Measurements from ENCODE around the gene UBXN7. TPM values are rescaled to one million over a fixed set of nuclear protein-coding genes. Genes with fewer than 3 reads are reported as not detected.

The UBXN7 gene
- total and polyA plus RNA-seq, 2 donors (not counting 1 experiment from before 2014, with no cell fraction given) = 28.1 to 34.8 TPM

DNA sequence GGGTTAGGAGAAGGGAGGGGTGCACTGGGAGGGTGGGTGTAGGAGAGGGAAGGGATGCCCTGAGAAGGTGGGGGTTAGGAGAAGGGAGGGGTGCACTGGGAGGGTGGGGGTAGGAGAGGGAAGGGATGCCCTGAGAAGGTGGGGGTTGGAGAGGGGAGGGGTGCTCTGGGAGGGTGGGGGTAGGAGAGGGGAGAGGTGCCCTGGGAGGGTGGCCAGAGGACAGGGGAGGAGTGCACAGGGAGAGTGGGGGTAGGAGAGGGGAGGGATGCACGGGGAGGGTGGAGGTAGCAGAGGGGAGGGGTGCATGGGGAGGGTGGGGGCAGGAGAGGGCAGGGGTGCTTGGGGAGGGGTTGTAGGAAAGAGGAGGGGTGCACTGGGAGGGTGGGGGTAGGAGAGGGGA, 97.2 kb downstream of the UBXN7 start:
- DNase-seq (ENCODE audit: low read depth in 2 of 2) = no peak
- no peaks in the 10 kb centered on the region for H3K27me3 ChIP-seq (ENCODE audit: control insufficient read depth, insufficient read depth, low read length)
- no peak overlapping the region for H3K27ac ChIP-seq (ENCODE audit: insufficient read depth, low read length)
- no peak overlapping the region for H3K4me2 ChIP-seq (ENCODE audit: extremely low read depth, insufficient read depth, low read length)
- H3K4me1 ChIP-seq (ENCODE audit: control insufficient read depth, extremely low read depth, insufficient read depth, low read length) = no peaks in the 10 kb centered on the region
- no peak overlapping the region for H3K9ac ChIP-seq (ENCODE audit: insufficient read depth, low read length)
- no peaks in the 10 kb centered on the region for H3K9me3 ChIP-seq (ENCODE audit: control insufficient read depth, insufficient read depth, low read depth, low read length)
- no peak overlapping the region for H3K4me3 ChIP-seq (replicated peaks in 1 of 4; ENCODE audit: control extremely low read depth in 1 of 4, insufficient read depth in 1 of 4, low read depth in 3 of 4, low read length in 4 of 4)
- H3K79me2 ChIP-seq (ENCODE audit: control insufficient read depth, insufficient read depth, low read length) = no peaks in the 10 kb centered on the region
- TF ChIP-seq, protein P1, sequence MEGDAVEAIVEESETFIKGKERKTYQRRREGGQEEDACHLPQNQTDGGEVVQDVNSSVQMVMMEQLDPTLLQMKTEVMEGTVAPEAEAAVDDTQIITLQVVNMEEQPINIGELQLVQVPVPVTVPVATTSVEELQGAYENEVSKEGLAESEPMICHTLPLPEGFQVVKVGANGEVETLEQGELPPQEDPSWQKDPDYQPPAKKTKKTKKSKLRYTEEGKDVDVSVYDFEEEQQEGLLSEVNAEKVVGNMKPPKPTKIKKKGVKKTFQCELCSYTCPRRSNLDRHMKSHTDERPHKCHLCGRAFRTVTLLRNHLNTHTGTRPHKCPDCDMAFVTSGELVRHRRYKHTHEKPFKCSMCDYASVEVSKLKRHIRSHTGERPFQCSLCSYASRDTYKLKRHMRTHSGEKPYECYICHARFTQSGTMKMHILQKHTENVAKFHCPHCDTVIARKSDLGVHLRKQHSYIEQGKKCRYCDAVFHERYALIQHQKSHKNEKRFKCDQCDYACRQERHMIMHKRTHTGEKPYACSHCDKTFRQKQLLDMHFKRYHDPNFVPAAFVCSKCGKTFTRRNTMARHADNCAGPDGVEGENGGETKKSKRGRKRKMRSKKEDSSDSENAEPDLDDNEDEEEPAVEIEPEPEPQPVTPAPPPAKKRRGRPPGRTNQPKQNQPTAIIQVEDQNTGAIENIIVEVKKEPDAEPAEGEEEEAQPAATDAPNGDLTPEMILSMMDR (conservative IDR thresholded peaks at IDR 0.05 in 1 of 2, IDR thresholded peaks at IDR 0.05 in 1 of 2; ENCODE audit: low read depth in 1 of 2, low read length in 2 of 2) = no peak
- TF ChIP-seq EZH2 (IDR thresholded peaks at IDR 0.05; ENCODE audit: low read length, missing control alignments) = no peak
- H3K36me3 ChIP-seq (ENCODE audit: control insufficient read depth, insufficient read depth, low read length) = no peaks in the 10 kb centered on the region
- no peak overlapping the region for H2AFZ ChIP-seq (ENCODE audit: low read length)
- H4K20me1 ChIP-seq (ENCODE audit: control insufficient read depth, extremely low read depth, insufficient read depth, low read length) = no peaks in the 10 kb centered on the region

DNA sequence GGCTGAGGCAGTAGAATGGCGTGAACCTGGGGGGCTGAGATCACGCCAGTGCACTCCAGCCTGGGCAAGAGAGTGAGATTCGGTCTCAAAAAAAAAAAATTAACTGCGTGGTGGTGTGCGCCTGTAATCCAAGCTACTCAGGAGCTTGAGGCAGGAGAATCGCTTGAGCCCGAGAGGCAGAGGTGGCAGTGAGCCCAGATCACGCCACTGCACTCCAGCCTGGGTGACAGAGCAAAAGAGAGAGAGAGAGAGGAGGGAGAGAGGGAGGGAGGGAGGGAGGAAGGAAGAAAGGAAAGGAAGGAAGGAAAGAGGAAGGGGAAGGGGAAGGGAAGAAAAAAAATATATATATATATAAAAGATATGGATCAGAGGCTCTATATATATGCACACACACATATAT, 100.1 kb downstream of the UBXN7 start:
- Histone ChIP-seq H3K4me2 (ENCODE audit: extremely low read depth, insufficient read depth, low read length) (no peak overlapping the region), H4K20me1 (ENCODE audit: control insufficient read depth, extremely low read depth, insufficient read depth, low read length) (no peaks in the 10 kb centered on the region), H3K27ac (ENCODE audit: insufficient read depth, low read length) (no peak overlapping the region), H3K27me3 (ENCODE audit: control insufficient read depth, insufficient read depth, low read length) (no peaks in the 10 kb centered on the region), H2AFZ (ENCODE audit: low read length) (no peak overlapping the region), H3K4me1 (ENCODE audit: control insufficient read depth, extremely low read depth, insufficient read depth, low read length) (no peaks in the 10 kb centered on the region), H3K79me2 (ENCODE audit: control insufficient read depth, insufficient read depth, low read length) (no peaks in the 10 kb centered on the region), H3K36me3 (ENCODE audit: control insufficient read depth, insufficient read depth, low read length) (no peaks in the 10 kb centered on the region), H3K9me3 (ENCODE audit: control insufficient read depth, insufficient read depth, low read depth, low read length) (no peaks in the 10 kb centered on the region), H3K4me3 (replicated peaks in 1 of 4; ENCODE audit: control extremely low read depth in 1 of 4, insufficient read depth in 1 of 4, low read depth in 3 of 4, low read length in 4 of 4) (no peak overlapping the region), H3K9ac (ENCODE audit: insufficient read depth, low read length) (no peak overlapping the region)
- DNase-seq (ENCODE audit: low read depth in 2 of 2) = no peak
- TF ChIP-seq, protein P1 (conservative IDR thresholded peaks at IDR 0.05 in 1 of 2, IDR thresholded peaks at IDR 0.05 in 1 of 2; ENCODE audit: low read depth in 1 of 2, low read length in 2 of 2) = no peak
- TF ChIP-seq EZH2 (IDR thresholded peaks at IDR 0.05; ENCODE audit: low read length, missing control alignments) = no peak

DNA sequence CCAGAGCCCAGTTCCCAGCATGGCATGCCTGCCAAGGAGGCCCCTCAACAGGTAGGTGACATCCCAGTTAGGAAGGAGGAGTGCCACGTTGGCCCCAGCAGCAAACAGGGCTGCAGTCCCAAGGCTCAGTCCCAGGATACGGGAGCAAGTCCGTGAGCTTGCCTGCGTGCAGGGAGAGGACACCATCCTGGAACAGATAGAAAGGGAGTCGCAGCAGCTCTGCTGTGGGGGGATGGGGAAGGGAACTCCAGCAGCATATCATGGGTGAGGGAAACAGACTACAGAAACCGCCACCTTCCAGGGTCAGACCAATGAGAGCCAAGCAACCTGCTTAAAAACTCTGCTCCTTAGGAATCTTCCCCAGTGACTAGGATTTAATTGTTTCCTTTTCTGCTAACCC, 104.8 kb downstream of the UBXN7 start:
- H3K27ac ChIP-seq (ENCODE audit: insufficient read depth, low read length) = no peak overlapping the region
- no peaks in the 10 kb centered on the region for H3K27me3 ChIP-seq (ENCODE audit: control insufficient read depth, insufficient read depth, low read length)
- H3K79me2 ChIP-seq (ENCODE audit: control insufficient read depth, insufficient read depth, low read length) = no peaks in the 10 kb centered on the region
- peak overlapping the region; percentile 4 for H2AFZ ChIP-seq (ENCODE audit: low read length)
- H4K20me1 ChIP-seq (ENCODE audit: control insufficient read depth, extremely low read depth, insufficient read depth, low read length) = no peaks in the 10 kb centered on the region
- no peaks in the 10 kb centered on the region for H3K9me3 ChIP-seq (ENCODE audit: control insufficient read depth, insufficient read depth, low read depth, low read length)
- H3K9ac ChIP-seq (ENCODE audit: insufficient read depth, low read length) = no peak overlapping the region
- H3K4me1 ChIP-seq (ENCODE audit: control insufficient read depth, extremely low read depth, insufficient read depth, low read length) = no peaks in the 10 kb centered on the region
- no peak for DNase-seq (ENCODE audit: low read depth in 2 of 2)
- no peak overlapping the region for H3K4me2 ChIP-seq (ENCODE audit: extremely low read depth, insufficient read depth, low read length)
- TF ChIP-seq EZH2 (IDR thresholded peaks at IDR 0.05; ENCODE audit: low read length, missing control alignments) = no peak
- TF ChIP-seq, protein P1 (conservative IDR thresholded peaks at IDR 0.05 in 1 of 2, IDR thresholded peaks at IDR 0.05 in 1 of 2; ENCODE audit: low read depth in 1 of 2, low read length in 2 of 2) = no peak
- no peak overlapping the region for H3K4me3 ChIP-seq (replicated peaks in 1 of 4; ENCODE audit: control extremely low read depth in 1 of 4, insufficient read depth in 1 of 4, low read depth in 3 of 4, low read length in 4 of 4)
- no peaks in the 10 kb centered on the region for H3K36me3 ChIP-seq (ENCODE audit: control insufficient read depth, insufficient read depth, low read length)
